Activated T-helper 9 cell treated with anti-CD3 and anti-CD28 coated beads, Interleukin-2, amount 50 U/mL, for 16 hours (primary cell): Measurements from ENCODE around the gene SERTAD2.

Source experiments
- DNase-seq: peaks from one replicate; pipeline ENCODE4 v3.0.0-alpha.2; 2020; ENCODE audit warnings: low read depth

The SERTAD2 gene

GRCh38 chr2:64581777-64582539 is 71.8 kb downstream of the SERTAD2 start:
- DNase-seq = no peak
